Endothelial cell of umbilical vein (primary cell): ENCODE results near the gene ARGLU1. TPM values are rescaled to one million over a fixed set of nuclear protein-coding genes. Genes with fewer than 3 reads are reported as not detected.
A peak's percentile ranks its signal among the peaks of the same experiment; 100 is the strongest.

Source experiments
- BruUV-seq: library from RNA; stranded (reverse); fragments of 400-500 nt; replicated peaks from 2 replicates; lab custom pipeline; 2021; lab: Mats Ljungman, UMichigan
- CTCF ChIA-PET: fragments of 300-600, 350-600 bp; sonication (Branson Sonifier 250); formaldehyde crosslinking; loops from one replicate; lab custom pipeline; 2021; ENCODE audit warnings: antibody characterized with exemption, inconsistent platforms; lab: Charles Lee
- POLR2A ChIA-PET: fragments of 300-600, 350-600 bp; sonication (Branson Sonifier 250); formaldehyde crosslinking; loops from one replicate; lab custom pipeline; 2021; ENCODE audit warnings: antibody characterized with exemption, inconsistent platforms; lab: Charles Lee
- DNase-seq: peaks from one replicate; pipeline ENCODE4 v3.0.0-alpha.2; 2011; ENCODE audit warnings: low read depth, low spot score
- FAIRE-seq: peaks from 2 replicates; lab custom pipeline; 2011; peaks lifted over from hg19 to GRCh38; lab: Jason Lieb, UNC
- H2AFZ ChIP-seq: 2 replicates; pipeline ENCODE4 v1.6.0; 2012; ENCODE audit warnings: low read depth, low read length, control low read depth, inconsistent platforms
- H3K27ac ChIP-seq: 2 replicates; pipeline ENCODE4 v1.5.1; 2011; ENCODE audit warnings: low read depth, mild to moderate bottlenecking, control low read depth, low read length, moderate library complexity; ENCODE audit not compliant: insufficient read depth
- H3K27me3 ChIP-seq, 2 experiments: 2 replicates each; pipeline versions ENCODE4 v1.6.0 to v1.6.1; 2011; ENCODE audit warnings: low read length in 2 of 2, mixed read lengths in 1 of 2; ENCODE audit not compliant: control insufficient read depth in 2 of 2, insufficient read depth in 2 of 2
- H3K36me3 ChIP-seq, 2 experiments: 2 replicates in 1 of 2; 3 replicates in 1 of 2; pipeline ENCODE4 v1.5.1; 2011; ENCODE audit warnings: low read length in 2 of 2, mild to moderate bottlenecking in 1 of 2, moderate library complexity in 1 of 2; ENCODE audit not compliant: control insufficient read depth in 2 of 2, insufficient read depth in 2 of 2; ENCODE audit errors: extremely low read depth in 1 of 2
- H3K4me1 ChIP-seq: 3 replicates; pipeline ENCODE4 v1.5.1; 2011; ENCODE audit warnings: mild to moderate bottlenecking, low read length; ENCODE audit not compliant: control insufficient read depth, insufficient read depth; ENCODE audit errors: extremely low read depth
- H3K4me2 ChIP-seq: 2 replicates; pipeline ENCODE4 v1.6.1; 2011; ENCODE audit warnings: low read length, control low read depth, mixed read lengths; ENCODE audit not compliant: insufficient read depth
- H3K4me3 ChIP-seq, 3 experiments: fragments of 200-600 bp in 1 of 3; sonication (generic), shearing (Covaris generic) in 1 of 3; replicated peaks in 1 of 3; 2 replicates each; pipeline ENCODE4 v1.5.1; 2011 to 2016; ENCODE audit warnings: control low read depth in 3 of 3, low read length in 3 of 3, mild to moderate bottlenecking in 2 of 3, inconsistent platforms in 1 of 3, low read depth in 1 of 3, moderate library complexity in 1 of 3; ENCODE audit not compliant: insufficient read depth in 1 of 3
- H3K79me2 ChIP-seq: 2 replicates; pipeline ENCODE4 v1.6.0; 2012; ENCODE audit warnings: low read length, inconsistent platforms; ENCODE audit not compliant: control insufficient read depth, insufficient read depth
- H3K9ac ChIP-seq: replicated peaks from 2 replicates; pipeline ENCODE3; 2011; ENCODE audit warnings: low read length, control low read depth; ENCODE audit not compliant: insufficient read depth; ENCODE audit errors: extremely low read depth
- H3K9me1 ChIP-seq: replicated peaks from 3 replicates; pipeline ENCODE4 v1.6.0; 2011; ENCODE audit warnings: mild to moderate bottlenecking, low read length; ENCODE audit not compliant: control insufficient read depth, insufficient read depth; ENCODE audit errors: extremely low read depth
- H3K9me3 ChIP-seq: replicated peaks from 2 replicates; pipeline ENCODE4 v1.5.1; 2012; ENCODE audit warnings: low read length, inconsistent platforms; ENCODE audit not compliant: control insufficient read depth, insufficient read depth
- H4K20me1 ChIP-seq: replicated peaks from 2 replicates; pipeline ENCODE3; 2011; ENCODE audit warnings: mild to moderate bottlenecking, low read length; ENCODE audit not compliant: control insufficient read depth, insufficient read depth; ENCODE audit errors: extremely low read depth
- CTCF ChIP-seq, 2 donors: IDR thresholded peaks; 1 replicate in 1 of 2; 2 replicates in 1 of 2; pipeline ENCODE4 v1.5.1; 2011; ENCODE audit warnings: low read length in 2 of 2, mild to moderate bottlenecking in 2 of 2, moderate library complexity in 2 of 2, control low read depth in 1 of 2, inconsistent platforms in 1 of 2, low read depth in 1 of 2; ENCODE audit not compliant: insufficient read depth in 1 of 2; ENCODE audit errors: extremely low read depth in 1 of 2
- EZH2 ChIP-seq: IDR thresholded peaks from 2 replicates; pipeline ENCODE4 v1.6.1; 2012; ENCODE audit warnings: borderline replicate concordance, low read depth, mild to moderate bottlenecking, moderate library complexity, low read length, inconsistent platforms; ENCODE audit not compliant: severe bottlenecking
- FOS ChIP-seq: IDR thresholded peaks from 2 replicates; pipeline ENCODE4 v1.6.1; 2011; ENCODE audit warnings: mild to moderate bottlenecking, low read length, moderate library complexity, borderline replicate concordance; ENCODE audit not compliant: insufficient read depth
- GATA2 ChIP-seq: IDR thresholded peaks from 2 replicates; pipeline ENCODE4 v1.7.0; 2011; ENCODE audit warnings: low read depth, mild to moderate bottlenecking, moderate library complexity, mixed read lengths, low read length; ENCODE audit not compliant: insufficient read length, insufficient read depth
- JUN ChIP-seq: IDR thresholded peaks from 2 replicates; pipeline ENCODE4 v1.6.1; 2011; ENCODE audit warnings: borderline replicate concordance, low read depth; ENCODE audit not compliant: insufficient read length, insufficient read depth
- MYC ChIP-seq: IDR thresholded peaks from one replicate; pipeline ENCODE4 v1.6.1; 2011; ENCODE audit warnings: mild to moderate bottlenecking, low read depth, low read length
- POLR2A ChIP-seq: IDR thresholded peaks from 2 replicates; pipeline ENCODE4 v1.6.1; 2012; ENCODE audit warnings: low read depth, mild to moderate bottlenecking, control low read depth, low read length
- POLR2AphosphoS5 ChIP-seq: IDR thresholded peaks from 2 replicates; pipeline ENCODE4 v1.6.1; 2012; ENCODE audit warnings: low read depth, mild to moderate bottlenecking, control low read depth, low read length, moderate library complexity; ENCODE audit not compliant: insufficient read depth
- dilution Hi-C: fragments of 300-500 bp; cut with MboI; formaldehyde crosslinking; loops from one replicate; pipeline ENCODE4 v1.15.0; 2019; ENCODE audit warnings: low sequenced_read_pairs; ENCODE audit not compliant: extremely low pct_ligation_motif_present
- intact Hi-C: fragments of 100-400 bp; cut with micrococcal nuclease; formaldehyde crosslinking; loops from one replicate; pipeline ENCODE4 v1.10.0; 2022
- polyA plus RNA-seq, 4 experiments: library from polyadenylated mRNA; depleted of rRNA in 3 of 4; stranded (reverse) in 3 of 4; unstranded in 1 of 4; fragments of >200 nt; gene quantifications; 2 replicates each; pipeline versions ENCODE4 v1.2.1 to v1.2.3, GENCODE V29; 2011 to 2012; ENCODE audit warnings: missing spikeins in 1 of 4
- total RNA-seq: library from RNA; stranded (reverse); gene quantifications from 2 replicates; pipeline ENCODE4 v1.2.3, GENCODE V29; 2021
- TF ChIP-seq, protein P1 (sequence below): IDR thresholded peaks from 2 replicates; pipeline ENCODE4 v1.6.1; 2011; ENCODE audit not compliant: insufficient read depth, insufficient read length

Gene ARGLU1
- total and polyA plus RNA-seq, 2 donors (not counting 3 experiments of a cell fraction or from before 2014, with no cell fraction given) = 44.4 to 111 TPM

GRCh38 chr13:106610486-106610885 lies 42.5 kb upstream of the ARGLU1 start:
- H3K4me2 ChIP-seq = no peak overlapping the region
- dilution Hi-C loops = no loop called here
- BruUV-seq = no TSS peak
- no peak overlapping the region for H2AFZ ChIP-seq
- CTCF ChIA-PET = no interaction called here
- no peaks in the 10 kb centered on the region for H3K79me2 ChIP-seq
- H3K4me3 ChIP-seq = no peak overlapping the region
- TF ChIP-seq JUN = no peak
- TF ChIP-seq FOS = peak; percentile 47
- no peaks in the 10 kb centered on the region for H4K20me1 ChIP-seq
- H3K9ac ChIP-seq = no peak overlapping the region
- no peaks in the 10 kb centered on the region for H3K9me1 ChIP-seq
- POLR2A ChIA-PET = no interaction called here
- no peaks in the 10 kb centered on the region for H3K36me3 ChIP-seq
- intact Hi-C loops = no loop called here
- no peak overlapping the region for H3K27ac ChIP-seq
- H3K9me3 ChIP-seq = no peaks in the 10 kb centered on the region
- H3K4me1 ChIP-seq = no peaks in the 10 kb centered on the region
- FAIRE-seq = no peak
- H3K27me3 ChIP-seq = peaks cover 0 to 2% of the 10 kb centered on the region in 2 experiments
- no peak for DNase-seq

GRCh38 chr13:106609116-106609515 lies 41.2 kb upstream of the ARGLU1 start:
- no peak for FAIRE-seq

More at GRCh38 chr13:106609116-106609515, 41.2 kb upstream of the ARGLU1 start:
- Histone ChIP-seq H4K20me1 (no peaks in the 10 kb centered on the region), H3K27ac (no peak overlapping the region), H3K79me2 (no peaks in the 10 kb centered on the region), H3K4me3 (no peak overlapping the region), H3K9ac (no peak overlapping the region), H3K4me1 (no peaks in the 10 kb centered on the region), H3K9me3 (no peaks in the 10 kb centered on the region), H3K9me1 (no peaks in the 10 kb centered on the region), H2AFZ (no peak overlapping the region), H3K4me2 (no peak overlapping the region), H3K27me3 (peaks cover 0 to 2% of the 10 kb centered on the region in 2 experiments), H3K36me3 (no peaks in the 10 kb centered on the region)
- TF ChIP-seq MYC (no peak), GATA2 (no peak), FOS (no peak), POLR2A (no peak), CTCF (IDR thresholded peaks at IDR 0.05; ENCODE audit: extremely low read depth in 1 of 2, insufficient read depth in 1 of 2, low read depth in 1 of 2, low read length in 2 of 2) (no peak), JUN (no peak), EZH2 (no peak), POLR2AphosphoS5 (no peak)
- TF ChIP-seq, protein P1, sequence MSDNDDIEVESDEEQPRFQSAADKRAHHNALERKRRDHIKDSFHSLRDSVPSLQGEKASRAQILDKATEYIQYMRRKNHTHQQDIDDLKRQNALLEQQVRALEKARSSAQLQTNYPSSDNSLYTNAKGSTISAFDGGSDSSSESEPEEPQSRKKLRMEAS = no peak
- ChIA-PET POLR2A (no interaction called here), CTCF (interaction anchor here (0.9 to 1.1 kb wide), 2 partner anchors 11 to 12 kb away, joined by 3 read pairs; no protein-coding TSS in a partner anchor)
- no TSS peak for BruUV-seq
- dilution Hi-C loops = no loop called here
- intact Hi-C loops = no loop called here
- no peak for DNase-seq
